Loucy (cell line): ENCODE measurements around the gene ZBTB38.

Experiments
- H2AFZ ChIP-seq: fragments of 200-600 bp; sonication (generic); 2 replicates; pipeline ENCODE4 v1.6.0; 2016; ENCODE audit warnings: antibody characterized with exemption, mild to moderate bottlenecking, low read length, moderate library complexity
- H3F3A ChIP-seq: fragments of 200-600 bp; 2 replicates; pipeline ENCODE4 v1.6.0; 2016; ENCODE audit warnings: antibody characterized with exemption, low read depth, mild to moderate bottlenecking
- H3K27me3 ChIP-seq: fragments of 200-600 bp; sonication (generic); 2 replicates; pipeline ENCODE4 v1.6.1; 2014; ENCODE audit warnings: low read length, mild to moderate bottlenecking; ENCODE audit not compliant: insufficient read depth, poor library complexity, severe bottlenecking
- H3K36me3 ChIP-seq: fragments of 200-600 bp; sonication (generic); 2 replicates; pipeline ENCODE4 v1.6.1; 2016; ENCODE audit warnings: low read length; ENCODE audit not compliant: insufficient read depth
- H3K4me1 ChIP-seq: fragments of 200-600 bp; sonication (generic); 2 replicates; pipeline ENCODE4 v1.5.1; 2014; ENCODE audit warnings: low read length, mild to moderate bottlenecking; ENCODE audit not compliant: insufficient read depth, poor library complexity, severe bottlenecking
- H3K4me2 ChIP-seq: fragments of 200-600 bp; sonication (generic); 2 replicates; pipeline ENCODE4 v1.6.0; 2014; ENCODE audit warnings: antibody characterized with exemption, low read length, low read depth, mild to moderate bottlenecking; ENCODE audit not compliant: poor library complexity, severe bottlenecking
- H3K4me3 ChIP-seq: fragments of 200-600 bp; sonication (generic); 2 replicates; pipeline ENCODE4 v1.5.1; 2014; ENCODE audit warnings: low read length, mild to moderate bottlenecking, mixed read lengths; ENCODE audit not compliant: poor library complexity, severe bottlenecking
- H3K79me2 ChIP-seq: fragments of 200-600 bp; sonication (generic); 2 replicates; pipeline ENCODE4 v1.6.1; 2014; ENCODE audit warnings: low read length; ENCODE audit not compliant: insufficient read depth
- H3K9ac ChIP-seq: fragments of 200-600 bp; sonication (generic); 2 replicates; pipeline ENCODE4 v1.6.0; 2014; ENCODE audit warnings: mild to moderate bottlenecking, low read depth, low read length, moderate library complexity; ENCODE audit not compliant: poor library complexity, severe bottlenecking
- H3K9me2 ChIP-seq: fragments of 200-600 bp; sonication (generic); replicated peaks from 2 replicates; pipeline ENCODE4 v1.6.1; 2016; ENCODE audit warnings: low read depth, low read length, mixed read lengths
- H3K9me3 ChIP-seq: fragments of 200-600 bp; sonication (generic); 2 replicates; pipeline ENCODE4 v1.6.1; 2014; ENCODE audit warnings: mild to moderate bottlenecking, antibody characterized with exemption, low read length, low read depth; ENCODE audit not compliant: insufficient read depth
- H4K20me1 ChIP-seq: fragments of 200-600 bp; sonication (generic); 2 replicates; pipeline ENCODE4 v1.6.0; 2014; ENCODE audit warnings: antibody characterized with exemption, low read length, mild to moderate bottlenecking; ENCODE audit not compliant: insufficient read depth, poor library complexity, severe bottlenecking
- CTCF ChIP-seq: fragments of 200-600 bp; sonication (generic); conservative IDR thresholded peaks from 2 replicates; pipeline ENCODE4 v1.5.1; 2014; ENCODE audit warnings: mild to moderate bottlenecking, antibody characterized with exemption, low read length
- EZH2phosphoT487 ChIP-seq: fragments of 200-600 bp; IDR thresholded peaks from 2 replicates; pipeline ENCODE4 v1.6.1; 2018; ENCODE audit warnings: antibody characterized with exemption, mild to moderate bottlenecking, moderate library complexity, borderline replicate concordance

Gene ZBTB38

GRCh38 chr3:141405591-141405990, 37.3 kb downstream of the ZBTB38 start:
- no peaks in the 10 kb centered on the region for H3K9me2 ChIP-seq
- no peaks in the 10 kb centered on the region for H3K27me3 ChIP-seq
- H3K9me3 ChIP-seq, result no peaks in the 10 kb centered on the region
- no peaks in the 10 kb centered on the region for H3F3A ChIP-seq
- H3K36me3 ChIP-seq, result no peaks in the 10 kb centered on the region
- H3K4me3 ChIP-seq, result no peak overlapping the region
- no peak overlapping the region for H3K4me2 ChIP-seq
- H2AFZ ChIP-seq, result no peak overlapping the region
- TF ChIP-seq EZH2phosphoT487 (no peak), CTCF (no peak)
- no peaks in the 10 kb centered on the region for H3K4me1 ChIP-seq
- no peak overlapping the region for H3K9ac ChIP-seq
- H4K20me1 ChIP-seq, result no peaks in the 10 kb centered on the region
- no peaks in the 10 kb centered on the region for H3K79me2 ChIP-seq

GRCh38 chr3:141406265-141406664, 38.0 kb downstream of the ZBTB38 start:
- H3K27me3 ChIP-seq, result no peaks in the 10 kb centered on the region
- H3F3A ChIP-seq, result no peaks in the 10 kb centered on the region
- H3K4me1 ChIP-seq, result peaks cover 5% of the 10 kb centered on the region
- H4K20me1 ChIP-seq, result no peaks in the 10 kb centered on the region
- TF ChIP-seq CTCF, result no peak
- no peak for TF ChIP-seq EZH2phosphoT487
- H3K4me2 ChIP-seq, result no peak overlapping the region
- H2AFZ ChIP-seq, result no peak overlapping the region
- H3K36me3 ChIP-seq, result no peaks in the 10 kb centered on the region
- H3K79me2 ChIP-seq, result no peaks in the 10 kb centered on the region
- H3K9ac ChIP-seq, result no peak overlapping the region
- no peaks in the 10 kb centered on the region for H3K9me2 ChIP-seq
- H3K4me3 ChIP-seq, result no peak overlapping the region
- H3K9me3 ChIP-seq, result no peaks in the 10 kb centered on the region

GRCh38 chr3:141407047-141407446, 38.7 kb downstream of the ZBTB38 start:
- Histone ChIP-seq H3K4me3 (no peak overlapping the region), H3K9ac (no peak overlapping the region), H3K9me3 (no peaks in the 10 kb centered on the region), H3F3A (no peaks in the 10 kb centered on the region), H2AFZ (no peak overlapping the region), H3K4me2 (no peak overlapping the region), H3K36me3 (no peaks in the 10 kb centered on the region), H3K79me2 (no peaks in the 10 kb centered on the region), H3K9me2 (no peaks in the 10 kb centered on the region), H3K4me1 (peaks cover 7% of the 10 kb centered on the region), H3K27me3 (no peaks in the 10 kb centered on the region), H4K20me1 (no peaks in the 10 kb centered on the region)
- TF ChIP-seq CTCF, result no peak
- no peak for TF ChIP-seq EZH2phosphoT487
